GM19463 (cell line): Measurements from ENCODE around the gene CCT7.

Source experiments
- ATAC-seq: cut with Tn5 transposase; IDR thresholded peaks from one replicate; pipeline ENCODE4 v1.9.1; 2021; ENCODE audit warnings: mild to moderate bottlenecking, moderate library complexity; ENCODE audit not compliant: unreplicated experiment

CCT7 gene

GRCh38 chr2:73291461-73292315 lies 57.6 kb downstream of the CCT7 start:
- no peak for ATAC-seq

- ATAC-seq = no peak
These were observed 58.3 kb downstream of the CCT7 start for GRCh38 chr2:73292316-73292905.

- ATAC-seq = no peak
These were observed 58.9 kb downstream of the CCT7 start for GRCh38 chr2:73292906-73293533.

DNA sequence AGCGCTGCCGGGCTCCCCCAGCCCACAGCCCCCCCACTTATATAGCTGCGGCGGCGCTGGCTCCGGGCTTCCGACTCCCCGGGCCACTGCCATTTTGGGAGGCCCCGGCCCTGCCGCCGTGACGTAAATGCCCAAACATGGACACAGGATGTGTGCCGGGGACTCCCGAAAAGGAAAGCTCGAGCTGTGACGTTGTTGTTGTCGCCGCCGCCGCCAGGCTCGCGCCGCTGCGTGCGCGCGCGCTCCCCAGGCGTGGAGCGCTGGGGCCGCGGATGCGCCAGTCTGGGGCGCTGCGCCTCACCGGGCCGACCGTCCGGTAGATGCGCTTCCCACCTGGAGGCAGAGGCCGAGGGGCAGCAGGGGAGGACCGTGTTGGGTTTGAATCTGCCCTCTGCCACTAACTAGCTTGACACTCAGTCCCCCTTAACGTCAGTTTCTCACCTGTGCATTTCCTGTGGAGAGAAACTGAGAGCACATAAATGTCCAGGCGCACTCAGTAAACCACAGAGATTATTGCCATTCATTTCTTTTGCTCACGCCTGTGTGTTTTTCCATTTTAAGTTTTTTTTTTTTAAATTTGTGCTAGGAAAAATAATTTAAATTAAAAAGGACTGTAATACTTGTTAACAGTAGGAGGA lies 59.5 kb downstream of the CCT7 start, which contains the start of gene EGR4:
EGR4 (minus strand) TSS at position 15 of the 638 bp plus-strand sequence. CDS start 231 bp downstream, outside the sequence.
- ATAC-seq = peak; percentile 88

DNA sequence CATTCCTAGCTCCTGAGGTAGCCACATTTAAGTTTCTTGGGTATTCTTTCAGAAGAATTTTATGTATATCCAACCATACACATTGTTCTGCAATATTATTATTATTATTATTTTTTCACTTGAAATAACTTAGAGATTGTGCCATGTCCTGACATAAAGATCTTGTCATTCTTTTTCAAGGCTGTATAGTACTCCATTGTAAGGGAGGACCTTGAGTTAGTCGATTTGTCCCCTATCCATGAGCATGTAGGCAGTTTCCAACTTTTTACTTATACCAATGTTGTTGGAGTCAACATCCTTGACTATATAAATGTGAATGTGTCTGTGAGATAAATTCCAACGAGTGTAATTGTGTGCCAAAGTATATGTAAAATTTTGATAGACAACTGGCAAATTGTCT lies 60.1 kb downstream of the CCT7 start:
- ATAC-seq = no peak

GRCh38 chr2:73295751-73296400 lies 61.8 kb downstream of the CCT7 start:
- ATAC-seq = no peak

GRCh38 chr2:73297151-73297559 lies 63.0 kb downstream of the CCT7 start:
- no peak for ATAC-seq

- ATAC-seq = no peak
These were observed 63.5 kb downstream of the CCT7 start for GRCh38 chr2:73297586-73297985.

DNA sequence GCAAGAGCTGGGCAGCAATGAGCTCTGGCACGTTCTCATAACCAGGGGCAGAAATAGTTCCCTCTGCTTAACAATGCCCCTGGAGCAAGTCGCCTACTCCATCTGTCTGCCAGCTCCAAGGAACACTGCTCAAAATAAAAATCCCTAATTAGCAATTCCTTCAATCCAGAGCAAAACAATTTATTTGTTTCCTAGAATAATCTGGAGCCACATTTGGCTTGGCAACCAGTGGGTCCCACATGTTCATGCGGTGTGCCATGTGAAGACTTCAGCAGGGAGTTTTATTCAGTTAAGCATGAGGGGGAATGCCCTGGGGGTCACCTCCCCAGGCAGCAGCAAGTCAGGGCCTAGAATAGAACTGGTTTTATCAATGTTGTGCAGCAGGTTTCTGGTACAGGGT lies 66.8 kb downstream of the CCT7 start:
- ATAC-seq = no peak

DNA sequence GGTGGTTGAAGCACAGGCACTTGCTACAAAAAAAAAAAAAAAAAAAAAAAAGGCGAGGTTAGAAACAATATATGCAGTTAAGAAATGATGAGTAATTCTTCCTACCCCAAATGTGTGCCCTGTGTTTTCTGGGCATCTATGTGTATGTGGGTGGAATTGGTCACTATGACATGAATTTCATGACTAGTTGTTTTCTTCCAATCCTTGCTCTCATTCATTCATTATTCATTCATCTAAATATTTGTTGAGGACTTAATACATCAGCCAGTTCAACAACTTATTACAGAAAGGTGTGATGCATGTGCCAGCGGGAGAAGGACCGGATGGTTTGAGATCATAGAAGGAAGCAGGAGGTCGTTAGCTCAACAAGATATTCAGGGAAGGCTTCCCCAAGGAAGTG lies 67.5 kb downstream of the CCT7 start:
- ATAC-seq = no peak
